GM12878 (cell line): ENCODE data around the gene CCDC88C. TPM values are rescaled to one million over a fixed set of nuclear protein-coding genes. Genes with fewer than 3 reads are reported as not detected.

Experiments used
- BRCA1 ChIP-seq: IDR thresholded peaks from 2 replicates; pipeline ENCODE4 v1.6.1; 2011; ENCODE audit warnings: low read depth, low read length, improper control_type of control experiment
- ETV6 ChIP-seq, 2 experiments: fragments of 450-650 bp in 1 of 2; IDR thresholded peaks in 1 of 2; conservative IDR thresholded peaks in 1 of 2; 2 replicates each; pipeline ENCODE4 v1.6.1; 2014; ENCODE audit warnings: antibody characterized with exemption in 1 of 2, borderline replicate concordance in 1 of 2, low read depth in 1 of 2, mild to moderate bottlenecking in 1 of 2, moderate library complexity in 1 of 2
- GABPA ChIP-seq: IDR thresholded peaks from 2 replicates; pipeline ENCODE4 v1.6.1; 2014; ENCODE audit warnings: antibody characterized with exemption, low read depth, mild to moderate bottlenecking, inconsistent platforms
- NRF1 ChIP-seq: conservative IDR thresholded peaks from 2 replicates; pipeline ENCODE4 v1.6.1; 2011; ENCODE audit warnings: mild to moderate bottlenecking, low read depth, low read length, improper control_type of control experiment
- PRDM15 ChIP-seq: fragments of 450-650 bp; formaldehyde crosslinking; IDR thresholded peaks from 2 replicates; pipeline ENCODE4 v1.4.0; 2020; ENCODE audit warnings: mild to moderate bottlenecking, moderate library complexity
- RELA ChIP-seq: fragments of 450-650 bp; IDR thresholded peaks from 2 replicates; pipeline ENCODE4 v1.8.0; 2014; ENCODE audit warnings: borderline replicate concordance; ENCODE audit not compliant: partially characterized antibody
- SUZ12 ChIP-seq: fragments of 200-600 bp; sonication (generic); IDR thresholded peaks from one replicate; pipeline ENCODE4 v1.6.1; 2018; ENCODE audit warnings: antibody characterized with exemption, mild to moderate bottlenecking; ENCODE audit not compliant: unreplicated experiment
- TARDBP ChIP-seq: IDR thresholded peaks from 2 replicates; pipeline ENCODE4 v1.6.1; 2016; ENCODE audit warnings: borderline replicate concordance
- ZBTB11 ChIP-seq: fragments of 450-650 bp; formaldehyde crosslinking; IDR thresholded peaks from 2 replicates; pipeline ENCODE4 v1.5.0; 2022; ENCODE audit warnings: mild to moderate bottlenecking, missing genetic modification characterization
- ZNF622 ChIP-seq: fragments of 450-650 bp; IDR thresholded peaks from 2 replicates; pipeline ENCODE4 v1.6.1; 2017; ENCODE audit warnings: mild to moderate bottlenecking, inconsistent platforms
- polyA plus RNA-seq, 11 experiments: library from polyadenylated mRNA; depleted of rRNA in 4 of 11; unstranded in 6 of 11; stranded (reverse) in 5 of 11; fragments of >200 nt; fragmentation: Nextera tagmentation in 4 of 11; fragmentation: Illumina TruSeq in 1 of 11; extraction: Ambion mirVana in 4 of 11; extraction: Trizol in 1 of 11; gene quantifications; 1 replicate in 1 of 11; 2 replicates in 10 of 11; pipeline versions ENCODE4 v1.2.1 to v1.2.3, GENCODE V29; 2011 to 2016; ENCODE audit warnings: inconsistent platforms in 2 of 11, missing spikeins in 2 of 11, low read depth in 1 of 11
- total RNA-seq, 4 experiments: library from RNA; depleted of rRNA in 3 of 4; stranded (reverse); fragments of >200 nt in 3 of 4; fragmentation: Illumina TruSeq in 1 of 4; extraction: Trizol in 1 of 4; gene quantifications; 2 replicates each; pipeline versions ENCODE4 v1.2.1 to v1.2.3, GENCODE V29; 2013 to 2021

The CCDC88C gene
- total and polyA plus RNA-seq, 10 of the 15 experiments (the other 5 are each of a cell fraction or from before 2014, with no cell fraction given) = 4.0 to 79.6 (median 36.6) TPM

- TF ChIP-seq PRDM15 (CRISPR knock-in tag) = no peak
- TF ChIP-seq SUZ12 = no peak
- no peak for TF ChIP-seq RELA
- no peak for TF ChIP-seq ETV6 (conservative IDR thresholded peaks at IDR 0.05 in 1 of 2, IDR thresholded peaks at IDR 0.05 in 1 of 2; ENCODE audit: borderline replicate concordance in 1 of 2, low read depth in 1 of 2)
- no peak for TF ChIP-seq GABPA
- no peak for TF ChIP-seq NRF1
- no peak for TF ChIP-seq ZNF622
- TF ChIP-seq ZBTB11 (CRISPR knock-in tag) = no peak
- no peak for TF ChIP-seq TARDBP
- no peak for TF ChIP-seq BRCA1
- TF ChIP-seq, all 136 proteins: peak for 0
These were observed 88.1 kb downstream of the CCDC88C start (continued) for GRCh38 chr14:91329486-91330014.
